Endothelial cell of umbilical vein (primary cell): Measurements from ENCODE around the gene CTNNA2.

Experiments used
- CTCF ChIP-seq, 2 donors: IDR thresholded peaks; 1 replicate in 1 of 2; 2 replicates in 1 of 2; pipeline ENCODE4 v1.5.1; 2011; ENCODE audit warnings: low read length in 2 of 2, mild to moderate bottlenecking in 2 of 2, moderate library complexity in 2 of 2, control low read depth in 1 of 2, inconsistent platforms in 1 of 2, low read depth in 1 of 2; ENCODE audit not compliant: insufficient read depth in 1 of 2; ENCODE audit errors: extremely low read depth in 1 of 2
- EZH2 ChIP-seq: IDR thresholded peaks from 2 replicates; pipeline ENCODE4 v1.6.1; 2012; ENCODE audit warnings: borderline replicate concordance, low read depth, mild to moderate bottlenecking, moderate library complexity, low read length, inconsistent platforms; ENCODE audit not compliant: severe bottlenecking
- FOS ChIP-seq: IDR thresholded peaks from 2 replicates; pipeline ENCODE4 v1.6.1; 2011; ENCODE audit warnings: mild to moderate bottlenecking, low read length, moderate library complexity, borderline replicate concordance; ENCODE audit not compliant: insufficient read depth
- GATA2 ChIP-seq: IDR thresholded peaks from 2 replicates; pipeline ENCODE4 v1.7.0; 2011; ENCODE audit warnings: low read depth, mild to moderate bottlenecking, moderate library complexity, mixed read lengths, low read length; ENCODE audit not compliant: insufficient read length, insufficient read depth
- JUN ChIP-seq: IDR thresholded peaks from 2 replicates; pipeline ENCODE4 v1.6.1; 2011; ENCODE audit warnings: borderline replicate concordance, low read depth; ENCODE audit not compliant: insufficient read length, insufficient read depth
- MAX ChIP-seq: IDR thresholded peaks from 2 replicates; pipeline ENCODE4 v1.6.1; 2011; ENCODE audit not compliant: insufficient read depth, insufficient read length
- MYC ChIP-seq: IDR thresholded peaks from one replicate; pipeline ENCODE4 v1.6.1; 2011; ENCODE audit warnings: mild to moderate bottlenecking, low read depth, low read length
- POLR2A ChIP-seq: IDR thresholded peaks from 2 replicates; pipeline ENCODE4 v1.6.1; 2012; ENCODE audit warnings: low read depth, mild to moderate bottlenecking, control low read depth, low read length
- POLR2AphosphoS5 ChIP-seq: IDR thresholded peaks from 2 replicates; pipeline ENCODE4 v1.6.1; 2012; ENCODE audit warnings: low read depth, mild to moderate bottlenecking, control low read depth, low read length, moderate library complexity; ENCODE audit not compliant: insufficient read depth

GRCh38 chr2:80151248-80151647, 638.4 kb downstream of the CTNNA2 start:
- TF ChIP-seq CTCF (IDR thresholded peaks at IDR 0.05; ENCODE audit: extremely low read depth in 1 of 2, insufficient read depth in 1 of 2, low read depth in 1 of 2, low read length in 2 of 2) = no peak
- no peak for TF ChIP-seq POLR2A
- no peak for TF ChIP-seq EZH2
- TF ChIP-seq POLR2AphosphoS5 = no peak
- TF ChIP-seq MAX = no peak
- no peak for TF ChIP-seq GATA2
- TF ChIP-seq FOS = no peak
- TF ChIP-seq JUN = no peak
- no peak for TF ChIP-seq MYC
